Measurements from ENCODE around the gene LY6G5B.

DNA sequence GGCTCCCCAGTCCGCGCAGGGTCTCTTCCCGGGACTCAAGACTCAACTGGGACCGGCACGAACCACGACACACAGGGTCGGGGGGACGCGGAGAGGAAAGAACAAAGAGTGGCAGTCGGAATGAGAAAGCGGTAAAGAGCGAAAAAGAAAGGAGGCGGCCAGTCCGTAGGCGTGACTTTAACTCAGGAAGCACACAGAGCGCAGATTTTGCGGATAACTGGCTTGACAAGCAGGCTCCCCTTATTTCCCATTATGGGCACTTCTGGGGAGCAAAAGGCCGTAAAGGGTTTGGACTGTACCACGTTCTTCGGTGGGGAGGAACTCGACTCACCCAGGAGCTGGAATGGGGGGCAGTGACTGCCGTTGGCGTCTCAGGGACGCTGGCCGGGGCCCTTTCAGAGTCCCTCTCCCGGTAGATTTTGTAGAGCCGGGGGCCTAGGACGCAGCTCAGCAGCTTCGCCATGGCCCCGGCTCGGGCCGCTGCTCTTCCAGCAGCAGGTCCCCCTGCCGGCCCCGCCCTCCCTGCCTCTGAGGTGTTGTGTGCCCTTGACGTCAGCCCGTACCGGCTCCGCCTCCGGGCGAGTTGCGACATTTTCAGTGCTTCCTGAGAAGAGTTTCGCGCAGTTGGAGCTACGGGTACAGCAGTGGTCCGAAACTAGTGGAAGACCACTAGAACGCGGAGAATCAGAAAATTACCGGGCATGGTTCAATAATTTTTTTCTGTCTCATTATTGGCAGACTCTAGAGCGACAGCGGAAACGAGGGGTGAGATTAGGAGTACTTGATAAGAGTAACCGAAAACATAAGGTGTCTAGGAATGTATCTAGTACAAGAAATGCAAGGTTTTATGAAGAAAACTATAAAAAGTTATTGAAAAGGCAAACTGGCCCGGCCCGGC lies 33.3 kb downstream of the LY6G5B start, which contains the start of gene ABHD16A:
- TF ChIP-seq, protein P1, sequence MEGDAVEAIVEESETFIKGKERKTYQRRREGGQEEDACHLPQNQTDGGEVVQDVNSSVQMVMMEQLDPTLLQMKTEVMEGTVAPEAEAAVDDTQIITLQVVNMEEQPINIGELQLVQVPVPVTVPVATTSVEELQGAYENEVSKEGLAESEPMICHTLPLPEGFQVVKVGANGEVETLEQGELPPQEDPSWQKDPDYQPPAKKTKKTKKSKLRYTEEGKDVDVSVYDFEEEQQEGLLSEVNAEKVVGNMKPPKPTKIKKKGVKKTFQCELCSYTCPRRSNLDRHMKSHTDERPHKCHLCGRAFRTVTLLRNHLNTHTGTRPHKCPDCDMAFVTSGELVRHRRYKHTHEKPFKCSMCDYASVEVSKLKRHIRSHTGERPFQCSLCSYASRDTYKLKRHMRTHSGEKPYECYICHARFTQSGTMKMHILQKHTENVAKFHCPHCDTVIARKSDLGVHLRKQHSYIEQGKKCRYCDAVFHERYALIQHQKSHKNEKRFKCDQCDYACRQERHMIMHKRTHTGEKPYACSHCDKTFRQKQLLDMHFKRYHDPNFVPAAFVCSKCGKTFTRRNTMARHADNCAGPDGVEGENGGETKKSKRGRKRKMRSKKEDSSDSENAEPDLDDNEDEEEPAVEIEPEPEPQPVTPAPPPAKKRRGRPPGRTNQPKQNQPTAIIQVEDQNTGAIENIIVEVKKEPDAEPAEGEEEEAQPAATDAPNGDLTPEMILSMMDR (conservative IDR thresholded peaks at IDR 0.05), result no peak
- TF ChIP-seq ZFX (IDR thresholded peaks at IDR 0.05), result peak; percentile 42; the same call in 1 of the 2 replicates
